ENCODE results near the gene VPS29. TPM values are rescaled to one million over a fixed set of nuclear protein-coding genes. Genes with fewer than 3 reads are reported as not detected.

The VPS29 gene
- total and polyA plus RNA-seq, 9 of the 15 experiments (the other 6 are each of a cell fraction or from before 2014, with no cell fraction given), result 85.8 to 638 (median 272) TPM

GRCh38 chr12:110449799-110450497 lies 52.0 kb downstream of the VPS29 start, which contains the start of gene ARPC3:
TSS of gene ARPC3 (minus strand) at chr12:110450337. CDS start at chr12:110450260, 77 bp downstream.
- in situ Hi-C loops (cut with MboI), result loop anchor here (5.0 kb wide), 2 partner anchors 152 to 377 kb away; no protein-coding TSS in a partner anchor
- Histone ChIP-seq H3K9ac (ENCODE audit: insufficient read depth in 1 of 2, low read depth in 2 of 2, low read length in 2 of 2) (peak within 1 kb of the TSS; percentile 83 to 97), H3K36me3 (ENCODE audit: control insufficient read depth, insufficient read depth, low read length) (peaks cover 66% of the 10 kb centered on the region), H3K4me3 (peak within 1 kb of the TSS; percentile 60), H3K9me3 (replicated peaks; ENCODE audit: control insufficient read depth, insufficient read depth, low read depth, low read length) (no peaks in the 10 kb centered on the region), H3K9me1 (ENCODE audit: control insufficient read depth, insufficient read depth, low read length) (no peaks in the 10 kb centered on the region), H3K27me3 (ENCODE audit: control insufficient read depth in 2 of 2, insufficient read depth in 2 of 2, low read length in 2 of 2) (no peaks in the 10 kb centered on the region), H2AFZ (ENCODE audit: low read depth, low read length) (peak within 1 kb of the TSS; percentile 87), H3K4me1 (replicated peaks in 1 of 2; ENCODE audit: control insufficient read depth in 2 of 2, insufficient read depth in 2 of 2, low read length in 2 of 2) (peaks cover 6 to 13% of the 10 kb centered on the region in 2 experiments; a peak in 3 of 5 replicates), H3K79me2 (ENCODE audit: control insufficient read depth, insufficient read depth, low read length) (peaks cover 45% of the 10 kb centered on the region), H3K4me2 (ENCODE audit: insufficient read depth, low read length) (peak within 1 kb of the TSS; percentile 77), H4K20me1 (replicated peaks; ENCODE audit: control insufficient read depth, insufficient read depth, low read length) (no peaks in the 10 kb centered on the region), H3K27ac (ENCODE audit: extremely low read depth, low read depth, low read length) (peak within 1 kb of the TSS; percentile 82)
- ATAC-seq, result peak; percentile 97
- ChIA-PET CTCF (ENCODE audit: low intra/inter-chr PET ratio) (interaction anchor here (0.6 to 3.6 kb wide), 7 partner anchors 19 to 438 kb away, joined by 3 to 30 read pairs (median 3); no protein-coding TSS in a partner anchor), POLR2A (interaction anchor here (0.5 to 2.7 kb wide), 34 partner anchors 9 to 619 kb away, joined by 3 to 22 read pairs (median 3); partner anchors contain the start of genes FAM216A, GPN3, RAD9B and VPS29)
- TSS peak; percentile 64 for BruUV-seq (replicated peaks)
- intact Hi-C loops (cut with micrococcal nuclease), result loop anchor here (1.0 to 5.0 kb wide), 4 partner anchors 19 to 437 kb away; partner anchors contain the start of genes FAM216A and GPN3
- WGBS (ENCODE audit: insufficient coverage, low coverage, missing lambda C conversion rate), result under 1% methylated on average over 45 of the region's 51 CpGs
- DNase-seq (ENCODE audit: extremely low read depth in 1 of 4, low spot score in 3 of 4), result peak; percentile 86 to 97 (median 89)
- peak; percentile 88 for FAIRE-seq
- TF ChIP-seq SMARCA5 (IDR thresholded peaks at IDR 0.05) (no peak), FOXJ2 (tag; IDR thresholded peaks at IDR 0.05) (no peak), POU5F1 (IDR thresholded peaks at IDR 0.05; ENCODE audit: borderline replicate concordance, low read depth, low read length, partially characterized antibody) (no peak), GABPA (tag; conservative IDR thresholded peaks at IDR 0.05; ENCODE audit: low read depth) (peak; percentile 97), KDM1A (IDR thresholded peaks at IDR 0.05) (no peak), RFX1 (IDR thresholded peaks at IDR 0.05) (no peak), HMGXB4 (CRISPR knock-in tag; IDR thresholded peaks at IDR 0.05) (0 out of 2 replicates have a peak, but pooled peaks have one; percentile 69), POLR2H (tag; IDR thresholded peaks at IDR 0.05; ENCODE audit: low read depth) (peak; percentile 85), CSDE1 (IDR thresholded peaks at IDR 0.05) (no peak), ZNF75A (CRISPR knock-in tag; IDR thresholded peaks at IDR 0.05) (no peak), IRF9 (tag; IDR thresholded peaks at IDR 0.05) (no peak), HOMEZ (CRISPR knock-in tag; IDR thresholded peaks at IDR 0.05) (no peak), TRIM28 (IDR thresholded peaks at IDR 0.05) (no peak), MTA2 (IDR thresholded peaks at IDR 0.05; ENCODE audit: low read depth) (no peak), NCOA4 (IDR thresholded peaks at IDR 0.05; ENCODE audit: partially characterized antibody) (no peak), ZBTB26 (CRISPR knock-in tag; IDR thresholded peaks at IDR 0.05) (peak; percentile 37; the same call in 1 of the 2 replicates), MCM2 (IDR thresholded peaks at IDR 0.05; ENCODE audit: low read depth) (no peak), POLR2A (conservative IDR thresholded peaks at IDR 0.05) (peak; percentile 94)

Measured in K562 (cell line).